Activated CD4-positive, alpha-beta T cell treated with anti-CD3 and anti-CD28 coated beads for 4 hours (primary cell): ENCODE results near the gene EARS2.
"Not testable (repeated sequence)": the region's sequence is repeated elsewhere in the genome, so short reads cannot be mapped to it uniquely, and the experiment has no call there.

ENCODE experiments used
- DNase-seq, 2 donors: peaks; one replicate each; pipeline ENCODE4 v3.0.0-alpha.2; 2020

Gene EARS2

DNA sequence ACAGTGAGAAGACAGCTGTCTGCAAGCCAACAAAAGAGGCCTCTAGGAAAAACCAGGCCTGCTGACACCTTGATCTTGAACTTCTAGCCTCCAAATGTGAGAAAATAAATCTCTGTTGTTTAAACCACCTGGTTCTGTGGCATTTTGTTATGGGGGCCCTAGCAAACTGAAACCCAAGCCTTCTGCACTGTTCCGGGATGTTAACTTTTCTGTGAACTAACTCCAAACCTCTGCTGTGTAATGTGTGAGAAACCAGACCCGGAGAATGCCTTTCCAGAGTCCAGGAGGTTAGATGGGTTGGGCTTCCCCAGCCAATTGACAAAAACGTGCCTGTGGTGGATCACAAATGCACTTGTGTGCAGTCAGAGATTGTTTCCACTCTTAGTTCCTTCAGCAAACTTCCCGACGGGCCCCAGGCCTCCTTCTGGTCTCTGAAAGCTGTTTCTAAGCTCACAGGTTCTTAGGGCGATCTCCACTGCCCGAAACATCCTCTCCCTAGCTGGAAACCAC is 33.2 kb downstream of the EARS2 start:
- DNase-seq, result no peak

GRCh38 chr16:23523321-23523720 is 33.8 kb downstream of the EARS2 start:
- DNase-seq, result no peak

- no peak for DNase-seq
Observed at GRCh38 chr16:23521965-23522364, 35.2 kb downstream of the EARS2 start.

GRCh38 chr16:23521037-23521743 is 36.0 kb downstream of the EARS2 start:
- no peak for DNase-seq

- DNase-seq, result no peak
Observed at GRCh38 chr16:23520500-23520899, 36.6 kb downstream of the EARS2 start.

- no peak for DNase-seq
Observed at GRCh38 chr16:23519282-23519681, 37.9 kb downstream of the EARS2 start.

GRCh38 chr16:23518435-23518891 is 38.7 kb downstream of the EARS2 start:
- no peak for DNase-seq

DNA sequence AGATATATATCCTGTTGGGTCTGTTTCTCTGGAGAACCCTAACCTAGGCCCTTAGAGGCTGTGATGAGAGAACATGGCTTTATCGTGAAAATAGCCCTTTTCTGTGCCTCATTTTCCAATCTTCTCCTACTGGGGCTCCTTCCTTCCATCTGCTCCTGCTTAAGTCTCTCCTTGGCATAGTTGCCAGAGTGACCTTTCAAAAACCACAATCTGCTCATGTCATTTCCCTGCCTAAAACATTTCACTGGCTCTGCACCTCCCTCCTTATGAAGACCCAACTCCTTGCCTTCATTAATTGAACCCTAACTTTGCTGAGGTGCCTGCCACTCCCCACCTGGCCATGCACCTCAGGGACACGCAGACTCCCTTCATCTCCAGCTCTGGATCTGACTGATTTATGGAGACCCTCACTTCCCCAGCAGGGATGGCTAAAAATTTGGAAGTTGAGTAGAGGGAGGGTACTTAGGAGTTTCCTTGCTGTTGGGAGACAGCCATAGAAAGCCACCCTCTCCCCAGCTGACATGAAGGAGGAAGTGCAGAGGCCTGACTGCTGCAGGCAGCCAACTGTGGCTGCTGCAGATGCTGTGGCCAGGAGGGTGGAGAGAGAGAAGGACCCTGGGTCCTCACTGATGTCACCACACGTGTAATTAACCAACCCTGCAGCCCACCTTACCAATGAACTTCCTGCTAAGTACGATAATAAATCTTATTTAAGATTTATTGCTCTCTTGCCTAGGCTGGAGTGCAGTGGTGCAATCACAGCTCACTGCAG is 40.6 kb downstream of the EARS2 start:
- DNase-seq, result no peak

DNA sequence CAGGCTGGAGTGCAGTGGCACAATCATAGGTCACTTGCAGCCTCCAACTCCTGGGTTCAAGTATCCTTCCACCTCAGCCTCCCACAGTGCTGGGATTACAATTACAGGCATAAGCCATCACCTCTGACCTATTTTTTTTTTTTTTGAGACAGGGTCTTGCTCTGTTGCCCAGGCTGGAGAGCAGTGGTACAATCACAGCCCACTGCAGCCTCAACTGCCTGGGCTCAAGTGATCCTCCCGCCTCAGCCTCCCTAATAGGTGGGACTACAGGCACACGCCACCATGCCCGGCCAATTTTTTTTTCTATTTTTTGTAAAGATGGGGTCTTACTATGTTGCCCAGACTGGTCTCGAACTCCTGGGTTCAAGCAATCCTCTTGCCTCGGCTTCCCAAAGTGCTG is 41.3 kb downstream of the EARS2 start:
- DNase-seq, result no peak

GRCh38 chr16:23514381-23515152 is 42.6 kb downstream of the EARS2 start:
- DNase-seq, result no peak

GRCh38 chr16:23512168-23512695 is 44.9 kb downstream of the EARS2 start:
- no peak for DNase-seq

DNA sequence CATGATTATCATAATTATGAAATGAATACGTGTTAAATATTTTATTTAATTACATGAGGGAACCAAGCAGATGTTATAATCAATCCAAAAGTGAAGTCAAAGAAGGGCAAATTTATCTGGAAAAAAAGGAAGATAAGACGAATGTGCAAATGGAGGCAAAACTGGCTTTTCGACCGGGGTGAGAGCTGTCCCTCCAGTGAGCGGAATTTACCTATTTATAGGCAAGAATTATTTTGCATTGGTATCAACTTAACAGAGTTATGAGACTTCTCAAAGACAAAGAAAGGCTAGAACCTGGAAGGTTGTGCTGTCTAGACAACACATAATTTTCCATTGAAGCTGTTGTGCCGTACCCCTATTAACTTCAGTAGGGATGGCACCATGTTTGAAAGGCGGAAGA is 45.4 kb downstream of the EARS2 start:
- no peak for DNase-seq

DNA sequence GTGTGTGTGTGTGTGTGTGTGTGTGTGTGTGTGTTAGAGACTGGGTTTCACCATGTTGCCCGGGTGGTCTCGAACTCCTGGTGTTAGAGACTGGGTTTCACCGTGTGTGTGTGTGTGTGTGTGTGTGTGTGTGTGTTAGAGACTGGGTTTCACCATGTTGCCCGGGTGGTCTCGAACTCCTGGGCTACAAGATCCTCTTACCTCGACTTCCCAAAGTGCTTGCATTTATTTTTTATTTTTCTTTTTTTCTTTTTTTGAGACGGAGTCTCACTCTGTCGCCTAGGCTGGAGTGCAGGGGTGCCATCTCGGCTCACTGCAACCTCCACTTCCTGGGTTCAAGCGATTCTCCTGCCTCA is 46.3 kb downstream of the EARS2 start:
- DNase-seq, result not testable (repeated sequence)

- peak; percentile 74 to 75 for DNase-seq
Observed at GRCh38 chr16:23510164-23510914, 46.8 kb downstream of the EARS2 start, which contains the start of gene GGA2. Gene GGA2, minus strand, starts transcription at chr16:23510494. Its CDS starts 83 bp downstream, at chr16:23510411.

DNA sequence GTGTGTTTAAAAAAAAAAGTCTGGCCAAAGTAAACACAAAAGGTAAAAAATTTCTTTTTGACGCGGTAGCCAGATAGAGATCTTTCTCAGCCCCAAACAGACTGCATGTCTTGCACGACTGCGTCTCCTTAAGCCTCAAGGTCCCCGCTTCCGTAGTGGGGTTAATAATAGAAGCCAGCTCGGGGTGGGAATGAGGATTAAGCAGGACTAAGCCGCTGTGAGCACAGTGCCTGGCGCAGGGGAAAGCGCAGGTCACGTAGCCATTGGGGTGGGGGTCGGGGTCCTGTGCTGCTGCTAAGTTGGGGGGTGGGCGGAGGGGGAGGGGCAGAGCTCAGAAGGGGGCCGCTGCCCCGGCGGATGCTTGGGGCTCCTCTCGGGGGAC is 47.4 kb downstream of the EARS2 start:
- peak; percentile 12 to 15 for DNase-seq

GRCh38 chr16:23509441-23509754 is 47.8 kb downstream of the EARS2 start:
- DNase-seq, result no peak

GRCh38 chr16:23508589-23509440 is 48.3 kb downstream of the EARS2 start:
- no peak for DNase-seq

- DNase-seq, result no peak
Observed at GRCh38 chr16:23506606-23506994, 50.5 kb downstream of the EARS2 start.

DNA sequence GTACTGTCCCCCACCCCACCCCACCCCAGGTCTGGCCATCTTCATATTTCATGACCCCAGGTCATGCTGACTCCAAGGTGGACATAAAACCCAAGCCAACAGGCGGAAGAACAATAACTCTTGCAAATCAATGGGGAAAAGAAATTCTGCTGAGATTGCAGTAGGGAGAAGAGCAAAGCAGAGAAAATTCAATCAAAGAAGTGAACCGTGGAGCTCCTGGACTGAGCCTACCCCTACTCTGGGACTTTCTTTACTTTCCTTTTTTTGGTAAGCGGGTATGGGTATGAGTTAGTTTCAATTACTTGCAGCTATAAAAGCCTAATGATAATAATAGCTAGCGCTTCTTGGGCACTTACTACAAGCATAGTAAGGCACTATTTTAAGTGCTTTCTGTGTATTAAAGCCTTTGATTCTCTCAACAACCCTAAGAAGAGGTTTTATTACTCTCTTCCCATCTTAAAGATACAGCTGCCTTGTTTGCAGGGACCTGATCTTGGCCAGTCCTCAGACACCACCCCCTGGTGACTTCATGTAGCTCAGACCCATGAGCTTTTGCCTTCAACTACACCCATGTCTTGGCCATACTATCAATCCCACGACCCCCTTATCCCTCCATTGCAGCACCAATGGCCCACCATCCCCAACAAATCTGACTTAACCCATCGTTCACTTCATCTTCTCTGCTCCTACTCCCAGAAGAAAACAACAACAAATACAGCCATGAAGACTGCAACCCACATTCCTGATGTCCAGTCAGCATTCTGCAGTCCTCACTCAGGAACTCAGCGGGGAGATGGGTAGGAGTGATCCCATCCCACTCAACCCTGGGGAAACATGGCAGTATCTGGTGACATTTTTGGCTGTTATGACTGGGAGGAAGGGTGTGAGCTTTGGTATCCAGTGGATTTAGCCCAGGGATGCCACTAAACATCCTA is 51.2 kb downstream of the EARS2 start:
- DNase-seq, result no peak

DNA sequence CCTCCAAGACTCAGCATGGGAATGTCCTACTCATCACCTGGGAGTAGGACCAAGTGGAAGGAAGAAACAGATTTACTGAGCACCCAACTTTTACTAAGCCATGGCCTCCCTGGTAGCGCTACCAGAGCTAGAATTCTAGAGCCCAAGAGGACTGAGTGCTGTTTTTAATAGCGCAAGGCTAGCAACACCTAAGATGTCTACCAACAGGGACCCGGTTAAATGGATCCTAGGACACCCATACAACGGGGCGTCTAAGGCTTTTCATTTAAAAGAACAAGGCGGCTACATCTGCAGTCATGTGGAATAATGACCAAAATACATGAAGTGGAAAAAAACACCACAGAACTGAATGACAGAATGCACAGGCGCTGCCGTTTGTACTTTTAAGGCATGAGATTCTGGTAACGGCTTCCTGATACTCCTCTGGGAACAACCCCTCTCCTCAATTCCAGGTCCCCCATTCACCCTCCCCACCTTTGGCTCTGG is 51.9 kb downstream of the EARS2 start:
- DNase-seq, result no peak
